DMS153 treated with DMSO at 0.1 percent for 48 hours (cell line): Measurements from ENCODE around the gene COL4A6.

Source experiments
- DNase-seq: peaks from one replicate; lab custom pipeline; 2025; ENCODE audit not compliant: unreplicated experiment; lab: John Stamatoyannopoulos, UW

Gene COL4A6

DNA sequence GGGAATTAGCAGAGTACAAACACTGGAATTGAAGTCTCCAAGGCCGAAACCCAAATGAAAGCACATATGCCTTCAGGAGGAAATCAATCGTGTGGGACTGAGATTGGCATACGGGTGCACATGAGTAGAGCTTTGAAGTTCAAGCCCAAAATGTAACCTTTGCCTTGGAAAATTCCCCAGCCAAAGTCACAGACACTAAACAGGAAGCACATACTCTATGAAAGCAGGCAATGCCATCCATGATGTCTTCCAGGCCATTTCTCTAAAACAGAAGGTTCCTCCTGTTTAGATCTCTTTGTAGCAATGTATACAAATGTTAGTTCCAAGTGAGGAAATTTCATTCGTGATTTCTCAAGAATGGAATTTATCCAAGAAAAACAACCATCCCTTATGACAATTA is 162.5 kb downstream of the COL4A6 start:
- DNase-seq: no peak

DNA sequence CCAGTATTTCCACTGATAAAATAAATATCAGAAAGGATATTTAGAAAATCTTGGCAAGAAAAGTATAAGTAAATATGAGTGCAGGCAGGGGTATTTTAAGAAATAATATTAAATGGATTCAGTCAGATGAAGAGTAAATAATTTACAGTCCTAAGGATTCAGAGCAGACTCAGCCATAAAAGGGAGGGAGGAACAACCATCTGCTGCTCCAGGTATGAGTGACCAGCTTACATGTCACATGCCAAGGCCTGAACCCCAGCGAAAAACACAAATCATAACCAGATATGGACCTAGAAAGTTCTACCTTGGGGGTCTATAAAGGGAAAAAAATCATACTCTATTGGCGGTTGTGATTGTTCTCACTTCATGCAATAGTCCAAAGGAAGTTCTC is 166.8 kb downstream of the COL4A6 start:
- no peak for DNase-seq

DNA sequence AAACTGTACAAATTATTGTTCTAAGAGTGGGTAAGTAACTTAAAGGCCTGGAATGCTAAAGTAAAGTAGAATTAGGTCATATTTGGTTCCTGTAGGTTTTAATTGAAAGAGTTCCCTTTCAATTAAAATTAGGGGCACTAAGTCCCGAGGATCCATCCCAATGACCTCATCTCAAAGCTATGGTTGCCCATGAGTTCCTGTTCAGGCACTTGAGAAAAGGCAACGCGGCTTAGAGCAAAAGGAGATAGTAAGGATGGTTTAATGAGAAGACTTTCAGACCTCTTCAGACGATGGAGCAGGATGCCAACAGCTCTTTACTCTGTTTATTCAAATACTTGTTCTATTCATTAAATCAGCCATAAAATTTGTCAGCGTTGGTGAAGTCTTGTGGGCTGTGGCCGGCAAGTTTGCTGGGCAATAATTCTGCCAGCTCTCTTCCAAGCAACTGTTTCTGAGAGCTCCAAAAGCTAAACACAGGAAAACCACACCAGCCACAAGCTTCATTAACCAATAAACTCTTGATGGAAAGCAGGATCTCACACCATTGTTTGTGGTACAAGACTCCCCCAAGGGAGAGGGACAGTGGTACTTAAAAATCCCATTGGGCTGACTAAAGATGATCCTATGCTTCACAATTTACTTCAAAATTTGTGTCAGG is 167.4 kb downstream of the COL4A6 start:
- DNase-seq: peak; percentile 12

DNA sequence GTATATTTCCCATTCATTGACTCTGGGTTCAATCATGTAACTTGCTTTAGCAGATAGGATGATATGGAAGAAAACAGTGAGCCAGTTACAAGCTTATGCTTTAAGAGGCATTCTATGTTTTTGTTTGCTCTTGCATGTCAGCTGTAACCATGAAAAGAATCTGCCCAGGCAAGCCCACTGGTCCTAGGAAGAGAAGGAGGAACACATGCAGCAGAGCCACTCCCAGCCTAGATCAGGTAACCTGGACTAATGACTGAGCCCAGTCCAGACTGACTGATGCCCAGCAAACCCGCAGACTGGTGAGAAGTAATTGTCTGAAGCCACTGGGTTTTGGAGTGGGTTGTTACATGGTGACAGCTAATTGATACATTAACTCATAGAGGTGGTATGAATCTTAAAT is 167.9 kb downstream of the COL4A6 start:
- peak; percentile 5 for DNase-seq

DNA sequence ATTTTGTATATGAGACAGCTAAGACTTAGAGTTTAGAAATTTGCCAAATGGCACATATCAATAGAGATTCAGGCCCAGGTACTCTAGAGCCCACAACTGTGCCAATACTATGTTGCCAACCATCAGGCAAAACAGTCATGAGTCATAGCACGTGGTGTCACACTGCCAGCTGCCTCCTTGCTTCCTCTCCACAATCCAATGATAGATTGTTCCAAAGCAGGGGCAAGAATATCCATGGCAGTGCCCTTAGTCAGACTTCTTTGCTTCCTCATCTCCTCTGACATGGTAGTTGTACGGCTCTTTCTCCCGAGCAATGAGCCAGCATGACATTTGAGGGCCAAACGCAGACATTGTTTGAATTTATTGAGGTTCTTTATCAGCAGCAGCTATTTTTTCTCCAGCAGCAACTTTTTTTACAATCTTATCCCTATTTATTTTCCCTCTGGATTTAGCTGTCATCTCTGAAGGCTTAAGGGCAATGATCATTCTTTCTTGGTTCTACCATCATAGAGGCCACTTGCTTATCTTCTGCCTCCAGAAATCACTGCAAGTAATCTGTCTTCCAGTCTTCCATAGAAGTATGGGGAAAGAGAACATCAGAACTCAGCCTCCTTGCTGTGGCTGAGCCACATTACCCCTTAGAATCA is 169.7 kb downstream of the COL4A6 start:
- DNase-seq: no peak

DNA sequence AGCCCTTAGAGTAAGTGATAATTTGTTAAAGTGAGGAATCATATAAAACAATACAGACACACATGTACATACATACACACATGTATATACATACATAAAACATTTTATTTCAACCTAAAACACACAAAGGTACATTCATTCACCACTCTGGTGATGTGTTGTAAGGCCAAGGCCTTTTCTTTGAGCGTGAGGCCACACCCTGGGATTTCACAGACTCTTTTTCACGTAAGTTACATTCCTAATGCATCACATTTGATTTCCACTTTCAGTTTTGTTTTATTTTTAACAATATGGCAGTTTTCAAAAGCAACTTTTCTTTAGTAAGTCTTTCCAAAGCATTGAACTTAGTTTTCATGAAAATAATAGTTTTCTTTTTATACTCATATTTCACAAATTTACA is 170.7 kb downstream of the COL4A6 start:
- DNase-seq: no peak

DNA sequence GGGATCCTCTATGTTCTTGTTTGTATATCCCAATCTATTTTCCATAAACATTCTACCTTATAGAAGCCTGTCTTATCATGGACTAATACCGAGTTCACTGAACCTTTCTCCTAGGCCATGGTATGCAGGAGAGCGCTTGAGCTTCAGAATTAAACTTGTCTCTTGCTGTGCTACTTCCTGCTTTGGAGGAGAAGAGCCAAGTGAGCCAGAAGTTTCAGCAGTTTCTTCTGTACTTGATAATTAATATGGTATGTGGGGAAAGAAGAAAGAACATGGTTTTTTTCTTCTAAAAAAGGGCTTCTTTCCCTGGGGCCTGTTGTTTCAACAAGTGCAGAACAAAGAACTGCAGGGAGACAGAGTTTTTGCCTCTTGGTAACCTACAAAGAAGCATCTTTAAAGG is 173.8 kb downstream of the COL4A6 start:
- no peak for DNase-seq

DNA sequence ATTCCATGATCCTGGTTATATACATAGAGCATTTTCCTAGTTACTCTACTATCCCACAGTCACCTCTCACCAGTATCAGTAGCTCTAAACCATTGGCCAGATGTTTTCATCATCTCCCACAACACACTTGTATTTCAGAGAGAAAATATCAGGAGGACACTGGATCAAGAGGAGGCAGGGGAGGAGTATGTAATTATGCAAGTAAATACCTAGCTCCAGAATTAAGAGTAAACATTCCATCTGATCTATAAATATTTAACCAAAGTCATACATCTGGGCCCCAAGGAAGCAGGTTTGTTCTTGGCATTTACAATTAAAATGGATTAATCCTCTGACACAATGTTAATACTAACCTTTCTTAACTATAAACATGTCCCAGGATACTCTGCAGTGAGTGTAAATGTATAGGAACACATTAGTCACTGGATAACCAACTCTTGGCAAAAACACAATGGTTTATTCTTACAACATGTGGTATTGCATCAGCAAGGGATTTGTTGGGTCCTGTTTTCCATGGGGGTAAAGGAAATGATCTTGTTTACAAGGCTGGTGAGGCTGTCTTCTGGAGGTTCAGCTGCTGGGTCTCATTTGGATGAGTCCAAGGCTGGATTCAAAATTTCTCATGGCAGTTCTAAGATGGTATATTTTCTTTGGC is 176.5 kb downstream of the COL4A6 start:
- no peak for DNase-seq

DNA sequence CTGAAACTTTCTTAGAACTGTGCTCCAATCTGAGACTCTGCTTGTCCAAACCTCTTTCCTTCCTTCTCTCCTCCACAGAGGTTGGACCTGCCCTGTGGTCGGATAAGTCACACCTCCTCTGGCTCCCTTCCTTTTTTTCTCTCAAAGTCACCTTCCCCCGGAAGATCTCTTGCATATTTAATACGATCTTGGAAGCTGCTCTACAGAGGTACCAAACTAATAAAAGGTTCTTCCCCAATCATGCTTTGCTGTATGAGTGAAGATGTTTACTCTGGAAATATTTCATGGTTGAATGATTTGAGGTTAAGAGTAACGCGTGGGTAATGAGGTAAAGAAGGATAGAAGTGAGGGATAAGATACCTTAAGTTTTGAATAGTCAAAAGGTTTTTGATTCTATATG is 180.7 kb downstream of the COL4A6 start:
- no peak for DNase-seq

DNA sequence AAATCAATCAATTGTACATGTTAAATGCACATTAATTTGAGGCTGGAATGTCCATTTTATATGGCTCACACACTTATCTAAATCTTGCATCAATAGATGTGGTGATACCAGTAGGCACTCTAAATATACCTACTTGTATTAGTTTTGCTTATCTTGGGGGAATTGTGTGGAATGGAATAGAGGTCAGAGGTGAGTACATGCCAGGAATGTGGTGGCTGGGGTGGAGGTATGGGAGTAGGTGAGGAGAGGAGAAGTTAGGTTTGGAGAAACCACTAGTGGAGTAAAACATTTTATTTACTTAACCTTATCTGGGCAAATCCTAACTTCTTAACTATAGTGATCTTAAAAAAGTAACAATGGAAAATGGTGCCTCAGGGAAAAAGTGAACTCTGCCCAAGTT is 183.6 kb downstream of the COL4A6 start:
- DNase-seq: no peak

DNA sequence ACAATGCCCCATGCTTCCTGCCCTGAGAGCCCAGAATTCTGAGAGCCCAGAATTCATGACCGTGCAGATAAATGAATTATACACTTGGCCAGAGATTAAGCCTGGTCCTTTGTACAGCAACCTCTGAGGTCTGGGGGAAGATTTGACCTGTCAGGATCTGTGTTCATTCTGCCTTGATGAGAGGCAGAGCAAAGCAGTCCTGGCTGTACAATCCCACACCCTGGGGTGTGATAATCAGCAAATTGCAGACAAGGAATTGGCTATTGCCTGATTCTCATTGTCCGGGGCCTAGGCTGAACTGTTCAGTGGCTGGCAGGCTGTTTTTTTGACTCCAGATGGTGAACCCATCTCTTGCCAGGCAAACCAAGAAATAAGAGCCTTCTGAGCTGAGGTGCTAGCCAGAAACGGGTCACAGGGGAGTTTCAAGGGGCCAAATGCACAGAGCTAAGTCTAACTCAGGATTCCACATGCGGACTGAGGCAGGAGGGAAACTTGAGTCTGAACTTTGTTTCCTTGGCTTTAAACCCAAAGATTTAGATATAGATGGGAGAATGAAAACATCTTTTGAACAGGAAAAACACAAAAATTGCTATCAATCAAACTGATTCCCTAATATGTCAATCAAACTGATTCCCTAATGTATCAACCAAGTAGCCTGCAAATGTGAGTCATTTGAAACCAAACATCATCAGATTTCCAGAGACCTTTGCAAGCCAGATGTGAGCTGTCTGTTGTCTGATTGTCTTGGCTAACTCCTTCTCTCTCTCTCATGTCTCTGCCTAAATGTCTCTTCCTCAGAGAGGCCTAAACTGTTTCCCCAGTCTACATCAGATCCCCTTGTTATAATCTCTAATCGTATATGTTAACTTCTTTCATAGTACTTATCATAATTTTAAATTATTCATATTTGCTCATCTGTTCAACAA is 187.3 kb downstream of the COL4A6 start:
- DNase-seq: no peak

DNA sequence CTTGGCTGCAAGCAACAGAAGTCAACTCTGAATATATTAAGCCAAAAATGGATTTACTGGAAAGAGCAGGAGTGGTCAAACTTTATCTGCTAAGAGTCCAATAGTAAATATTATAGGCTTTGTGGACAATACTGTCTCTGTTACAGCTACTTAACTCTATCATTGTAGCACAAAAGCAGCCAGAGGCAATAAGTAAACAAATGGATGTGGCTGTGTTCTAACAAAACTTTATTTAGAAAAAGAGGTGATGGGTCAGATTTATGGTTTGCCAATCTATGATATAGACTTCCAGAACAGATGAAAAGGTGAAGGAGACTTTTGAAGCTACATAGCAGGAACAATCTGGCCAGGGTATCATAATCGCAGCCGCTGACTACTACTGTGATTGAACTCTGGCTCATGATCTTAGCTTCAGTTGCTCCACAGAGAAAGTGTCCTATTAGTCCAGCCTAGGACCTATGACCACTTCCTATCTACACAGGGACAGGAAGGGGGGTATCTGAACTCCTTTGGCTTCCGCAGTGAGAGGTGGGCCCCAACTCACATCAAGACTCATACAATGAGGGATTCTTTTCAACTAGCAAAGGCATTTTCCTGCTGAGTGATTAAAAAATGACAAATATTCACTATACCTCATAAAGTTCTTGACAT is 191.8 kb downstream of the COL4A6 start:
- DNase-seq: no peak

DNA sequence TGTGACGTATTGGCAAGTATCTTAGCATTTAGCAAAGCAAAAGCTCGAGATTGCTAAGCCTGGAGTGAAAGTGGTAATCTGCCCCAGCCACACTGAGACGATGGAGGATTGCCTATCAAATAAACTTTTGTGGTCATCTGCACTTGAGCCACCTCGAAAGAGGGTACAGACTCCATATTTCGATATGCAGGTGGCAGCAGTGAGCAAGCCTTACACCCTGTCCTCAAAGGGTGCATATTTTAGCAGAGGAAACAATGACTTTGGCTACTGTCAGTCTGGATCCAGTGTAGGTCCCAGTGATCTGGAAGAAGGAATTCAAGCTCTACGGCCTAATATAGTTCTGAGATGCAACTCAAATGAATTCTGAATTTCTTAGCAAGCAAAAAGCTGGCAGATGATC is 192.8 kb downstream of the COL4A6 start:
- no peak for DNase-seq

DNA sequence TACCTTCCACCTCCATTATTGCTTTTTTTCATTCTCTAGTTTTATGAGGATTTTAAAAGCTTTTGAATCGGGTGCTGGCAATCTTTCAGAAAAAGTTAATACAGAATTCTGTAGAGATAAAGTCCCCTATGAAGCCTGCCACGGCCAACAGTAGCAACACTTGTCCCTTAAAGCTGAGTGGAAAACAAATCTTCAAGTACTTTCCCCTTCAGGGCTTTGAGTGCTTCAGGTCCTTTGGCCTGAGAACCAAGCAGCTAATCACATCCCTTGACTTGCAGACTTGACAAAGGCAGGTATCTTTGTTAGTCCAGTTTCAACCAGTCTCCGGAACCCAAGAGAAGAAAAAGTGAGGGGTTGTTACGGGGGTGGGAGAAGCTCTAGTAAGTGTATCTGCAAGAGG is 202.2 kb downstream of the COL4A6 start:
- no peak for DNase-seq

DNA sequence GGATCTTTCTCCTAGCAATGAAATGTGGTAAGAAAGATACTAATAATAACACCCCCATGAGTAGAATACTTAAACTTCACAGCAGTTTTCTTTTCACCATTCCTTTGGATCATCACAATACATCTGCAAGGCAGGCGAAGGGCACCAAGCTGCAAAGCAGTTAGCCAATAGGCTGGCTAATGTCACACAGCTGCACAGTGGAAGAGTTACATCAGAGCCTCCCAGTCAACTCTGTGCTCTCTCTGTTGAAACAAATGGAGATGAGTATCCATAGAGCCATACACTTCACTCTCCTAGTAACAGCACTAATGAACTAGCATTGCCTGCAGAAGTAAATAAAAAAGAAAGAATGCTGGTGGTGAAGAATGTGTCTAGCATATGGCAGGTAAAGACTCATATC is 207.6 kb downstream of the COL4A6 start:
- DNase-seq: no peak

DNA sequence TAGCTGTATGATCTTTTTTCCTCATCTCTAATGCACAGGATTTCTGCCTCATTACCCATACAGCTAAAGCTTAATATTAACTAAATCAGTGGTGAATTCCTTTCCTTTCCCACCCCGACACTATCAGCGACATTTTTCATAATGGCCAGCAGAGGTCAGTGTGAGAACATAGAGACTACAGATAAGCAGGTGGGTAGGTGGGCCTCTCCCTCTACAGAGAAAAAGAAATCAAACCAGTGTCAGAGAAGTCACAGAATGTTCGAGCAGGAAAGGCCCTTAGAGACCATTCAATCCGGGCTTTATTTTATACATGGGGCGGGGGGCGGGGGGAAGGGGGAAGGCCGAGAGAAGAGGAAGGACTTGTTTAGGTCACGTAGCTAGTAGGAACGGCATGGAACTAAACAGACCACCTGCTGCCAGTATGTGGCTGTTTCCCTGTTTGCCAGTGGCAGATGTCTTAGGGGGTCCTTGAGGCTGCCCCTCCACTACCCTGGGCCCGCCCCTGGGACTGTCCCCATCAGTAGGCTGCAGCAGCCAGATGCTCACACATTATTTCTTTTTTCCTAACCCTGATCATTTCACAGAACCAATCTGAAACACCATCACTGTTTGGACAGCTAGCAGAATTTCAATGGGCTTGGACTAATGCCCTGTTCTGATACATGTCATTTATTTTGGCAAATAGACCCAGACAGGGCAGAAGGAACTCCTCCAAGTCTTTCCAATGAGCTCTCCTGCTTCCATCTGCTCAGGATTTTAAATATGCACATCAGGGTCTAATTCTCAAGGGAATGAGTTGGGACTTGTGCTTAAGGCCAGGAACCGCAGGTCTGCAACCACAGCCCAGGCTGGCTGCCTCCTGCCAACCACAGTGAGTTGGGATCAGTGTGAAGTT is 213.2 kb downstream of the COL4A6 start:
- DNase-seq: peak; percentile 3

DNA sequence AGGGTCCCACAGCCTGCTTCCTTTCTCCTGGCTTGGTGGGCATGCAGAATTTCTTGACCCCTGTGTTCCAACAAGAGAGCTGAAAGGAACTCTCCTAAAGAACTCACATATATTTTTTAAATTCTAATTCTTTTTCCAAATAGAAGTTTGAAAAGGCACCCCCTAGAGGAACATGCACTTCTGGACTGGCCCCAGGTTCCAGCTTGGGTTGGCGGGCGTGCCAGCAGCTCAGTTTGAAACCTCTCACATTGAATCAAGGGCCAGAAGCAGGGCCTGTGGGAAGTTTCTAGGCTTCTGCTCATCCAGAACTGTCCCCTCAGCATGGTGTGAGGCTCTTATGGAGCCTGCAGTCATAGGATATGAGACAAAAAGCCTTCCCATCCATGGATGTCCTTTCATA is 214.0 kb downstream of the COL4A6 start:
- DNase-seq: no peak

DNA sequence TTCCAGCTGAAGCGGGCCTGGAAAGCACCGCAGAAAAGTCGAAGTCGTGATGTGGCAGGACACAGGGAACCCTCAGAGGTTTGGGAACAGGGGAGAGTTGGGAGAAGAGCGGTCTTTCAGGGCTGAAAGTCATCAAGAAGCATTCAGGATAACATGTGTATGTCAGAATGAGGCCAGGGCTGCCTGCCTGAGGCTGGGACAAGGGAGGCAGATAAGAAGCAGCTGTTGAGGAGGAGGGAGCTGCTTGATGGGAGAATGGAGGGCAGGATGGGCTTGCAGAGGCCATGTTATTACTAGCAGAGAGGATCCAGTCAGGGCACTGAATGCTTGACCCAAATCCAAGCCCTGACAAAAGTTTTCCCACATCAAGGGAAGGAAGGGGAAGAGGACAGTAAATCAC is 214.6 kb downstream of the COL4A6 start:
- DNase-seq: no peak

DNA sequence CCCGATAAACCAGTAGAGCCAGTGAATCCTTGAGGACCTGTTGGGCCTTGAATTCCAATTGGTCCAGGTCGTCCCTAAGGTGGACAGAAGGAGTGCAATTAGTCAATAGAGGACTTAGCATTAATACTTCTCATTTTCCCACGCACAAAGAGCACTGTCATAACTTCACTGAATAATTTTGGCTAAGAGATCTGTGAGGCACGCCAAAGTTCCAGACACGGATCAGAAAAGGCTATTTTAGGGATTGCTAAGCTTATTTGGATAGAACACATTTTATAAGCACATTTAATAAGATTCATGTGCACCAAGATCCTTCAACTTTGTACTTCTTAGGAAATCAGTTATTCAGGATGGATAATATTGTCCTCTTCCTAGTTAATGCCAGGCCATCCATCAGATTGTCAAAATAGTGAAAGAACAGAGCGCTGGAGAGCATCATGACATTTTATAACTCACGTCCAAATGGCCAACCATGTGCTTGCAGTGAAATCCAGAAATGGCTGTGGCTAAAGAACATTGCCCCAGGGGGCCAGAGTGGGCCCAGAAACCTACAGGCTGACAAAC is 216.8 kb downstream of the COL4A6 start:
- no peak for DNase-seq
